Measurements from ENCODE around the gene CDH4.

- TF ChIP-seq EZH2 (IDR thresholded peaks at IDR 0.05; ENCODE audit: low read depth) = no peak
- TF ChIP-seq CTCF (conservative IDR thresholded peaks at IDR 0.05) = no peak
Observed at GRCh38 chr20:61290721-61291120, 38.7 kb downstream of the CDH4 start.
